ENCODE measurements around the gene S100PBP.

Gene S100PBP

GRCh38 chr1:32888677-32889420, 71.4 kb downstream of the S100PBP start:
- no peak for DNase-seq

GRCh38 chr1:32889731-32890278, 72.4 kb downstream of the S100PBP start:
- no peak for DNase-seq

- DNase-seq = no peak
These were observed 73.2 kb downstream of the S100PBP start for GRCh38 chr1:32890516-32891240.

GRCh38 chr1:32891241-32891570, 73.8 kb downstream of the S100PBP start:
- DNase-seq = no peak

- DNase-seq = no peak
These were observed 74.2 kb downstream of the S100PBP start for GRCh38 chr1:32891630-32892029.

- peak; percentile 20 for DNase-seq
These were observed 75.1 kb downstream of the S100PBP start for GRCh38 chr1:32892368-32893197.

GRCh38 chr1:32893198-32894018, 76.0 kb downstream of the S100PBP start:
- DNase-seq = no peak

- DNase-seq = no peak
These were observed 76.7 kb downstream of the S100PBP start for GRCh38 chr1:32894019-32894600.

GRCh38 chr1:32894681-32895080, 77.2 kb downstream of the S100PBP start:
- no peak for DNase-seq

- no peak for DNase-seq
These were observed 78.1 kb downstream of the S100PBP start for GRCh38 chr1:32895325-32896215.

- DNase-seq = no peak
These were observed 79.0 kb downstream of the S100PBP start for GRCh38 chr1:32896451-32896850.

GRCh38 chr1:32897082-32898049, 79.9 kb downstream of the S100PBP start:
- DNase-seq = no peak

- no peak for DNase-seq
These were observed 80.6 kb downstream of the S100PBP start for GRCh38 chr1:32898056-32898455.

GRCh38 chr1:32898958-32899357, 81.5 kb downstream of the S100PBP start:
- no peak for DNase-seq

GRCh38 chr1:32899586-32900296, 82.3 kb downstream of the S100PBP start:
- no peak for DNase-seq

- no peak for DNase-seq
These were observed 83.0 kb downstream of the S100PBP start for GRCh38 chr1:32900371-32900955.

GRCh38 chr1:32900956-32901822, 83.7 kb downstream of the S100PBP start, which contains the start of gene TMEM54:
TMEM54 (minus strand) TSS chr1:32901389; CDS start chr1:32901238, 151 bp downstream.
- DNase-seq = no peak
